Measurements from ENCODE around the gene GLCCI1. TPM values are rescaled to one million over a fixed set of nuclear protein-coding genes. Genes with fewer than 3 reads are reported as not detected.

Gene GLCCI1
- polyA plus RNA-seq, 1 donor from 2014 or later = 37.2 TPM

DNA sequence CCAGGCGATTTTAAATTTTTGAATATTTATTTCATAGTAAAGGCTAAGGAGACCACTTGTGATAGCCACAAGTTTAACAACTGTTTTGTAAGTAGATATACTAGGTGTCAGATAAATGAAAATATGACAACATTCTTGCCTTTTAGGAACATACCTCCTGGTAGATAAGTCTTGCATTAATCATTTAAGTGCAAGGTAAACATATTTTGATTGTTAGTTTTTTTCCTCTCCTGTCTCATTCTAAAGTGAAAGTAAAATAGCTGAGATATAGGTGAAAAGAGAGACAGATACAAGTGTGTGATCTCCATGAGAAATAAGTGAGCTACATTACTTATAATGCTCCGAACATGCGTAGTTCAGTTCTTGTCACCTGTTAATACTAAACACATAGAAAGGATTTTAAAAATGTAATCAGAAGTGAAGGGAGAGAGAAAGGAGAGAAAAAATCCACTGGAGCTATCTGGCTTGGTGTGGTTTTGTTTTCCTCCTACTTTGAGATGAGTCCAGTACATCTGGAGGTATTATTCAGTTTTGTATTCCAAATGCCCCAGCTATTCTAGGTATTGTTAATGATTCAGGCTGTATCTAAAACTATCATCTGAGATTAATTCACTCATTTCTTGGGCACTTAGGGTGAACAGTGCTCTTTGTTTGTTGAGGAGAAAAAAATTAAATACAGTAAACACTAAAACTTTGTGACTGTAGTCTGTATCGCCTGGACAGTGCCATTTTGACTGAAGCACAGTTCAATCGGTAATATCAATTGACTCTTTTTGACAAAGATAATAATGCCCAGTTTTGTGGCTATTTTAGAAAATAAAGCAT lies 21.2 kb downstream of the GLCCI1 start:
- Histone ChIP-seq H3K79me2 (replicated peaks; ENCODE audit: insufficient read depth, low read length) (peaks cover 84% of the 10 kb centered on the region), H3F3A (ENCODE audit: insufficient read depth, low read length, poor library complexity, severe bottlenecking) (no peaks in the 10 kb centered on the region), H3K9me2 (ENCODE audit: insufficient read depth, low read length) (no peaks in the 10 kb centered on the region), H3K9ac (ENCODE audit: low read length) (no peak overlapping the region), H3K4me2 (ENCODE audit: low read length) (no peak overlapping the region), H2AFZ (ENCODE audit: low read depth, low read length) (no peak overlapping the region), H3K9me3 (ENCODE audit: low read length) (peaks cover 3% of the 10 kb centered on the region), H3K36me3 (ENCODE audit: insufficient read depth, low read length) (no peaks in the 10 kb centered on the region), H3K27me3 (ENCODE audit: insufficient read depth, low read depth, low read length) (no peaks in the 10 kb centered on the region), H3K27ac (ENCODE audit: low read length) (no peak overlapping the region), H3K4me3 (ENCODE audit: low read length) (no peak overlapping the region), H4K20me1 (ENCODE audit: insufficient read depth) (no peaks in the 10 kb centered on the region)
- TF ChIP-seq TAF1 (IDR thresholded peaks at IDR 0.05; ENCODE audit: low read depth) (no peak), CTCF (IDR thresholded peaks at IDR 0.05; ENCODE audit: poor library complexity, severe bottlenecking) (no peak), SMC3 (conservative IDR thresholded peaks at IDR 0.05; ENCODE audit: poor library complexity) (no peak), POLR2AphosphoS5 (IDR thresholded peaks at IDR 0.05) (no peak), EZH2 (IDR thresholded peaks at IDR 0.05; ENCODE audit: borderline replicate concordance, insufficient read depth, low read length, poor library complexity, severe bottlenecking) (no peak), MXI1 (conservative IDR thresholded peaks at IDR 0.05; ENCODE audit: poor library complexity, severe bottlenecking) (no peak), RAD21 (conservative IDR thresholded peaks at IDR 0.05) (no peak), EP300 (conservative IDR thresholded peaks at IDR 0.05; ENCODE audit: poor library complexity, severe bottlenecking) (no peak)
- TF ChIP-seq, protein P1, sequence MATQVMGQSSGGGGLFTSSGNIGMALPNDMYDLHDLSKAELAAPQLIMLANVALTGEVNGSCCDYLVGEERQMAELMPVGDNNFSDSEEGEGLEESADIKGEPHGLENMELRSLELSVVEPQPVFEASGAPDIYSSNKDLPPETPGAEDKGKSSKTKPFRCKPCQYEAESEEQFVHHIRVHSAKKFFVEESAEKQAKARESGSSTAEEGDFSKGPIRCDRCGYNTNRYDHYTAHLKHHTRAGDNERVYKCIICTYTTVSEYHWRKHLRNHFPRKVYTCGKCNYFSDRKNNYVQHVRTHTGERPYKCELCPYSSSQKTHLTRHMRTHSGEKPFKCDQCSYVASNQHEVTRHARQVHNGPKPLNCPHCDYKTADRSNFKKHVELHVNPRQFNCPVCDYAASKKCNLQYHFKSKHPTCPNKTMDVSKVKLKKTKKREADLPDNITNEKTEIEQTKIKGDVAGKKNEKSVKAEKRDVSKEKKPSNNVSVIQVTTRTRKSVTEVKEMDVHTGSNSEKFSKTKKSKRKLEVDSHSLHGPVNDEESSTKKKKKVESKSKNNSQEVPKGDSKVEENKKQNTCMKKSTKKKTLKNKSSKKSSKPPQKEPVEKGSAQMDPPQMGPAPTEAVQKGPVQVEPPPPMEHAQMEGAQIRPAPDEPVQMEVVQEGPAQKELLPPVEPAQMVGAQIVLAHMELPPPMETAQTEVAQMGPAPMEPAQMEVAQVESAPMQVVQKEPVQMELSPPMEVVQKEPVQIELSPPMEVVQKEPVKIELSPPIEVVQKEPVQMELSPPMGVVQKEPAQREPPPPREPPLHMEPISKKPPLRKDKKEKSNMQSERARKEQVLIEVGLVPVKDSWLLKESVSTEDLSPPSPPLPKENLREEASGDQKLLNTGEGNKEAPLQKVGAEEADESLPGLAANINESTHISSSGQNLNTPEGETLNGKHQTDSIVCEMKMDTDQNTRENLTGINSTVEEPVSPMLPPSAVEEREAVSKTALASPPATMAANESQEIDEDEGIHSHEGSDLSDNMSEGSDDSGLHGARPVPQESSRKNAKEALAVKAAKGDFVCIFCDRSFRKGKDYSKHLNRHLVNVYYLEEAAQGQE (IDR thresholded peaks at IDR 0.05; ENCODE audit: borderline replicate concordance) = no peak

- no peaks in the 10 kb centered on the region for H3K9me2 ChIP-seq (ENCODE audit: insufficient read depth, low read length)
- H3K27me3 ChIP-seq (ENCODE audit: insufficient read depth, low read depth, low read length) = no peaks in the 10 kb centered on the region
- H3K36me3 ChIP-seq (ENCODE audit: insufficient read depth, low read length) = no peaks in the 10 kb centered on the region
- no peak overlapping the region for H3K4me2 ChIP-seq (ENCODE audit: low read length)
- no peaks in the 10 kb centered on the region for H3F3A ChIP-seq (ENCODE audit: insufficient read depth, low read length, poor library complexity, severe bottlenecking)
- H3K27ac ChIP-seq (ENCODE audit: low read length) = no peak overlapping the region
- H3K9ac ChIP-seq (ENCODE audit: low read length) = no peak overlapping the region
- peaks cover 82% of the 10 kb centered on the region for H3K79me2 ChIP-seq (replicated peaks; ENCODE audit: insufficient read depth, low read length)
- TF ChIP-seq EP300 (conservative IDR thresholded peaks at IDR 0.05; ENCODE audit: poor library complexity, severe bottlenecking) (no peak), SMC3 (conservative IDR thresholded peaks at IDR 0.05; ENCODE audit: poor library complexity) (no peak), CTCF (IDR thresholded peaks at IDR 0.05; ENCODE audit: poor library complexity, severe bottlenecking) (no peak), TAF1 (IDR thresholded peaks at IDR 0.05; ENCODE audit: low read depth) (no peak), EZH2 (IDR thresholded peaks at IDR 0.05; ENCODE audit: borderline replicate concordance, insufficient read depth, low read length, poor library complexity, severe bottlenecking) (no peak), RAD21 (conservative IDR thresholded peaks at IDR 0.05) (no peak), POLR2AphosphoS5 (IDR thresholded peaks at IDR 0.05) (no peak), MXI1 (conservative IDR thresholded peaks at IDR 0.05; ENCODE audit: poor library complexity, severe bottlenecking) (no peak)
- TF ChIP-seq, protein P1 (IDR thresholded peaks at IDR 0.05; ENCODE audit: borderline replicate concordance) = no peak
- H3K9me3 ChIP-seq (ENCODE audit: low read length) = peaks cover 3% of the 10 kb centered on the region
- no peak overlapping the region for H3K4me3 ChIP-seq (ENCODE audit: low read length)
- H4K20me1 ChIP-seq (ENCODE audit: insufficient read depth) = no peaks in the 10 kb centered on the region
- H2AFZ ChIP-seq (ENCODE audit: low read depth, low read length) = no peak overlapping the region
These were observed 21.8 kb downstream of the GLCCI1 start for GRCh38 chr7:7990441-7990761.
